Fibroblast of pulmonary artery (primary cell): Measurements from ENCODE around the gene LRP2BP.
"Not testable (repeated sequence)": the region's sequence is repeated elsewhere in the genome, so short reads cannot be mapped to it uniquely, and the experiment has no call there.

Experiments
- DNase-seq: peaks from one replicate; pipeline ENCODE4 v3.0.0-alpha.2; 2010; ENCODE audit warnings: low read depth
- H3K4me3 ChIP-seq: replicated peaks from 2 replicates; pipeline ENCODE4 v1.5.1; 2011; ENCODE audit warnings: low read depth, mild to moderate bottlenecking, control low read depth, low read length, moderate library complexity
- CTCF ChIP-seq: IDR thresholded peaks from 2 replicates; pipeline ENCODE4 v1.5.1; 2011; ENCODE audit warnings: mild to moderate bottlenecking, control low read depth, low read length, inconsistent platforms; ENCODE audit errors: missing control alignments

The LRP2BP gene

GRCh38 chr4:185317880-185318279 is 77.8 kb downstream of the LRP2BP start:
- no peak for DNase-seq
- no peak overlapping the region for H3K4me3 ChIP-seq
- no peak for TF ChIP-seq CTCF

- not testable (repeated sequence) for DNase-seq, H3K4me3 ChIP-seq
These were observed 78.3 kb downstream of the LRP2BP start for GRCh38 chr4:185317462-185317861.
